ENCODE results near the gene CDC27.
"Not testable (repeated sequence)": the region's sequence is repeated elsewhere in the genome, so short reads cannot be mapped to it uniquely, and the experiment has no call there.

Gene CDC27, protein sequence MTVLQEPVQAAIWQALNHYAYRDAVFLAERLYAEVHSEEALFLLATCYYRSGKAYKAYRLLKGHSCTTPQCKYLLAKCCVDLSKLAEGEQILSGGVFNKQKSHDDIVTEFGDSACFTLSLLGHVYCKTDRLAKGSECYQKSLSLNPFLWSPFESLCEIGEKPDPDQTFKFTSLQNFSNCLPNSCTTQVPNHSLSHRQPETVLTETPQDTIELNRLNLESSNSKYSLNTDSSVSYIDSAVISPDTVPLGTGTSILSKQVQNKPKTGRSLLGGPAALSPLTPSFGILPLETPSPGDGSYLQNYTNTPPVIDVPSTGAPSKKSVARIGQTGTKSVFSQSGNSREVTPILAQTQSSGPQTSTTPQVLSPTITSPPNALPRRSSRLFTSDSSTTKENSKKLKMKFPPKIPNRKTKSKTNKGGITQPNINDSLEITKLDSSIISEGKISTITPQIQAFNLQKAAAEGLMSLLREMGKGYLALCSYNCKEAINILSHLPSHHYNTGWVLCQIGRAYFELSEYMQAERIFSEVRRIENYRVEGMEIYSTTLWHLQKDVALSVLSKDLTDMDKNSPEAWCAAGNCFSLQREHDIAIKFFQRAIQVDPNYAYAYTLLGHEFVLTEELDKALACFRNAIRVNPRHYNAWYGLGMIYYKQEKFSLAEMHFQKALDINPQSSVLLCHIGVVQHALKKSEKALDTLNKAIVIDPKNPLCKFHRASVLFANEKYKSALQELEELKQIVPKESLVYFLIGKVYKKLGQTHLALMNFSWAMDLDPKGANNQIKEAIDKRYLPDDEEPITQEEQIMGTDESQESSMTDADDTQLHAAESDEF

DNA sequence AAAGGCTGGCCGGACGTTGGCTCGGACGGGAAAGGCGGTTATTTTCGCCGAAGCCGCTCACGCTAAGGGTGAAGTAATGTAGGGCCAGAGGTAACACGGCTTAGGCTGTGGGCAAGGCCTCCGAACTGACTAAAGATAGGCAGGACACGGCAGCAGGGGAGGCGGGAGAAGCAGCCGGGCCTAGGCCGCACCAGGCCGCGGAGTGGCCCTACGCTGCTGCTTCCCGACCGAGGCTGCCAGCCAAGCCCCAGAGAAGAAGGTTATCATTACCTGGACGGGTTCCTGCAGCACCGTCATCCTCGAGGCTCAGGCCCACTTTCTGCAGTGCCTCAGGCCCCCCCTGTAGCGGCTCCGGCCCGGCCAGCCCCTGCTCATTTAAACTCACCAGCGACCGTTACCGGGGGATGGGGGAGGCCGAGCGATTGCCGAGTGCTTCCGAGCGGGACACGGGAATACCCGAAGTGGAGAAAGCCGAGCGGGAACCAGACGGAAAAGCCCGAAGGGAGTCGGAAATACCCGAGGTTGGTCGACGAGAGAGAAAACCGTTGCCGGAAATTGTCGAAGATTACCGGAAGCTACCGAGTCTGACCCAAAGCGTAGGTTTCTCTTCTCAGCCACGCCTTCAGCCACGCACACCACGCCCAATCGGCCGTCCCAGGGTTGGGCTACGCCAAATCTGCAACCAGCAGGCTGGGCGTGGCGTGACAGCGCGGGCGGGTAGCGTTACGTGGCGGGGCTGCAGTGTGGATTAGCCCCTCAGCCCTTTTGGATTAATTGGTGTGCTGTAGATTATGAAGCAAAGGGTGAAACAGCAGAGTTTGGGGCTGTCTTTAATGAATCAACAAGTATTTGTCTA lies at the start of gene CDC27:
TSS of gene CDC27 (minus strand) at position 420 of the 856 bp plus-strand sequence. CDS start at position 297, 123 bp downstream.
- peak; percentile 98 for DNase-seq (ENCODE audit: low read depth)

DNA sequence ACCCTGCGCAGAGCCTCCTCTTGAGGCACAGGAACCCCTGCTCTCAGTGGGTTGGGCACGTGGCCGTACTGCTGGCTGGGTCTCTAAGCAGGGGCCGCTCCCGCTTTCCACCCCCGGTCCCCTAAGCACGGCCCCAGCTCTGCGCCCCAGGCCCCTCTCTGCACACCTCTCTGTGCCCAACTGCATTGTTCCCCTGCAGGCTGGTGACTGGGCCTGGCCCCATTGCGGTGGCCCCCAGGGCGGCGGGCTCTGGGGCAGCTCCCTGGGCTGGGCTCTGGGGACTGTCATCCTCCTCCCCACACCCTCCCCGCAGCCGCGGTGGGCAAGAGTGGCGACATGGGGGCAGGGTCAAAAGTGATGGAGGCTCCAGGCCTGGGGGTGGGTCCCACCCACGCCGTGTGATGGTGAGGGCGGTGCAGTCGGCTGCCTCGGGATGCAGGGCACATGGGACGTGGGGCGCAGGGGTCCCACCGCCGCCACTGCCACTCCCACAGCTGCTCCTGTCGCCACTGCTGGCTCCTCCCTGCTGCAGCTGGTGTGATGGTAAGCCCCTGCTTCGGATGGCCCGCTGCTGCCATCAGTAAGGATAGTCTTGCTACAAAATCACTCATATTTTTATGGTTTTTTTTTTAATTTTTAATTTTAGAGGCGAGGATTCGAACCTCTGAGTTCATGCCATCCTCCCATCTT lies 49.4 kb upstream of the CDC27 start:
- DNase-seq (ENCODE audit: low read depth): no peak

DNA sequence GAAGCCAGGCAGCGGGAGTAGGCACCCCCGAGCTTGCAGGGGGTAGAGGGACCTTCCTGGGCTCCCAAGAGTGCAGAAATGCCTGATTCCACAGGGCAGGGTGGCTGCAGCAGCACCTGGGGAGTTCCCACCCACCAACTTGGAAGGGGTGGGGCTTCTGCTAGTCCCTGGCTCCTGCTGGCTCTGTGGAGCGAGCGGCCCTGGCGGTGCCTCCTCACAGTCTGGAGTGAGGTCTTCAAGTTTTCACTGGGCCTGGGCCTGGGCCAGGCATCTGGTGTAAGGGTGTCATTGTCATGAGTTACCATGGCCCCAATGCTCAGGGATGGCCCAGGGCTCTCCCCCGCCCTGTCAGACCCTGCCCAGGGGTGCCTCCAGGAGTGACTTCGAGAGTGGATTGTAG lies 48.7 kb upstream of the CDC27 start:
- no peak for DNase-seq (ENCODE audit: low read depth)

DNA sequence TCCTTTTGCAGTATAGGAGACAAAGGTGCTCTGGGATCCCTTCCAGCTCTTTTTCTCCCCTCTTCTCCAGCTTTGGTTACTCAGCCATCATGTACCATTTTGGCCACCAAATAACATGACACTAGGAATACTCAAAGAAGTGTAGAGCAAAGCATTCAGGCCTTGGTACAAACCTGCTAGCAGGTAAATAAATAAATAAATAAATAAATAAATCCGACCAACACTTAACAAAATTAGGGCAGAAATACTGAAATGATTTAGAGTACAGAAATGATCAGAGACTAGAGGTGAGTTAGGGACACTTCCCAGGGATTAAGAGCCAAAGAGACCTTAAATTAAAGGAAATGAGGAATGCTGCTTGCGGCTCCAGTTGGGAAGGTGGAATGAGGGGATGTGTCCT lies 46.8 kb upstream of the CDC27 start:
- DNase-seq (ENCODE audit: low read depth): no peak

DNA sequence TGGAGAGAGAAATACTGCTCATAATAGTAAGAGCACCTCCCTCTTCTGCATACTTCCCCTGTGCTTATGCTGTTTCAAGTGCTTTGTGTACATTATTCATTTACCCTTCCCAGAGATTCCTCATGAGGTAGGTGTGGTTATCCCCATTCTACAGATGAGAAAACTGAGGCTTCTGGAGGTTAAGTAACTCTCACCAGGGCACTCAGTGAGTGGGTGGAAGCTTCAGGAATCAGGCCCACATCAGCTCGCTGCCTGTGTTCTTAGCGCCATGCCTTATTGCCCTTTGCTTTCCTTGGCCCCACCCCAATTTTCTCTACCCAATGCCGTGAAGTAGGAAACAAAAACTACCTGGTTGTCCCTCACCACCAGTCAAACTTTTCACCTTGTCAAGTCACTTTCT lies 46.4 kb upstream of the CDC27 start:
- no peak for DNase-seq (ENCODE audit: low read depth)

DNA sequence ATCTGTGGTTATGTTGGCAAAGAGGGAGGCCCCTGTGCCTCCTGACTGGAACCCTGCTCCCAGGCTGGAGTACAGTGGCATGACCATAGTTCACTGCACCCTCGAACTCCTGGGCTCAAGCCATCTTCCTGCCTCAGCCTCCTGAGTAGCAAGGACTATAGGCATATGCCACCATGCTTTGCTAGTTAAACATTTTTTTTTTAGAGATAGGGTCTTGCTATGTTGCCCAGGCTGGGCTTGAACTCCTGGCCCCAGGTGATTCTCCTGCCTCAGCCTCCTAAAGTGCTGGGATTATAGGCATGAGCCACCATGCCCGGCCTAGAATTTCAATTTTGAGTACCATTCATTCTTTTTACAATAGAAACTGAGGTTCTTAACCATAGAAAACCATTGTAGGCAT lies 43.4 kb upstream of the CDC27 start:
- DNase-seq (ENCODE audit: low read depth): no peak

DNA sequence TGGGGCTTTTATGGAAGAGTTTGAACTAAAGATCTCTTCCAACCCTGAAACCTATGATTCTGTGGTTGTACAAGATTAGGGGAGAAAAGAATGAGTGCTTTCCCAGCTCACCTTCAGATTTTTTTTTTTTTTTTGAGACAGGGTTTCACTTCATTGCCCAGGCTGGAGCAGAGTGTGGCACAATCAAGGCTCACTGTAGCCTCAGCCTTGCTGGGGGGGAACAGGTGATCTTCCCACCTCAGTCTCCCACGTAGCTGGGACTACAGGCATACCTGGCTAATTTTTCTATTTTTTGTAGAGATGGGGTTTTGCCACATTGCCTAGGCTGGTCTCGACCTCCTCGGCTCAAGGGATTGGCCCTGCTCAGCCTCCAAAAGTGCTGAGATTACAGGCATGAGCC lies 42.8 kb upstream of the CDC27 start:
- no peak for DNase-seq (ENCODE audit: low read depth)

DNA sequence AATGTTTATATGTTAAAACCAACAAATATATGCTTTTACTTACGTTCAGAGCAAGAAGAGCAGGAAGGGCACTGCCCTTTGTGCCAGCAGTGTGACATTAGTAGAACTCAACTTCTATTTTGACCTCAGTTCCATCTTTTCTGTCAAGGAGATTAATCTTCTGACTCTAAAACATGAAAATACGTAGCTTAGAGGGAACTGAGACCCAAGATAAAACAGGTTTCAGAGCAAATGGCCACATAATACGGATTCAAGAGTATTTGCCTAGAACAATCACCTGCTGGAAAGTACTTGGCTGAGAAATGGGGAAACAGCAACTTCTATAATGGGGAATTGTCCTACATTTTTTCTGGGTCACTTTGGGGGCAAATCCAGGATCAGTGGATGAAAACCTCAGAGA lies 42.2 kb upstream of the CDC27 start:
- DNase-seq (ENCODE audit: low read depth): no peak

DNA sequence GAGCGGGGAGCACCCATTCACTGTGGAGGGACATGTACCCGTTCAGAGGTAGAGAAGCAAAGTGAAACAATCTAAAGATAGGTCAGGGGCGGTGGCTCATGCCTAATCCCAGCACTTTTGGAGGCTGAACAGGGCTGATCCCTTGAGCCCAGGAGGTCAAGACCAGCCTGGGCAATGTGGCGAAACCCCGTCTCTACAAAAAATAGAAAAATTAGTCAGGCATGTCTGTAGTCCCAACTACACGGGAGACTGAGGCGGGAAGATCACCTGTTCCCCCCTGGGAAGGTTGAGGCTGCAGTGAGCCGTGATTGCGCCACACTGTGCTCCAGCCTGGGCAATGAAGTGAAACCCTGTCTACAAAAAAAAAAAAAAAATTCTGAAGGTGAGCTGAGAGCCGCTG lies 41.8 kb upstream of the CDC27 start:
- DNase-seq (ENCODE audit: low read depth): no peak

DNA sequence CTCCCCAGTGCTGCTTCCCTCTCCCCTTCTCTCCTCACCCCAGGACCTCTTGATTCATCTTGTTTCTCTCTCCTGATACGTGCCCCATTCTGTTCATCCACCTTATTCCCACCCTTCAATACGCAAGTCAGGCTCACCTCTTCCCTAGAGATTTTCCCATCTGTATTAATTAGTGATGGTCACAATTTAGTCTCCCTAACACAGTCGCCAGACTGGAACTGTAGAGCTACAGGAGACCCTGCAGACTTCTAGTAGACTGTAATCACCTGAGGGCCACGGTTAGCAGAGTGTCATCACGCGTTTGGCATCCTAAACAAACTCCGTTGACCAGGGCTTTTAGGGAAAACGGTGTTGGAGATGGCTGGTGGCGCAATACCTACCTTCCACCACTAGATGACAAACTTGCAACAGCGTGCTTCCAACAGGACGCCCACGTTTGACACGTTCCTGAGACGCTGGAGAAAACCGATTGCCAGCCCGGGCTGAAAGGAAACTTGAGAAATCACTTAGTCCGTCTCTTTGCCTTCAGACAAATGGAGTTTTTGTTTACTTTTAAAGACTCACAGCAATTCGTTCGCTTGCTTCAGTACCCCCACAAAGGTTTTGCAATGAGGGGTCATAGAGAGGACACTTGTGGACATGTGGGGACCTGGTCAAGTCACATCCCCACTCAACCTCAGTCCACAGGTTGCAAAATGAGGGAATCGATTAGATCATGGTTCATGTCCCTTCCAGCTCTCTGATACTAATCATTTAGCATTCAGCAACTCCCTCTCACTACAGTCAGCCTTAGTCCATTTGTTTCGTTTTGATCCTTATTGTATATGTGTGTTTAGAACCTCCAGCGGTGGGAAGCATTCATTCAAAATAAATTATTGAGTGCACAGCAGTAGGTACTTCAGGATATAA lies 40.7 kb upstream of the CDC27 start:
- DNase-seq (ENCODE audit: low read depth): peak; percentile 89

DNA sequence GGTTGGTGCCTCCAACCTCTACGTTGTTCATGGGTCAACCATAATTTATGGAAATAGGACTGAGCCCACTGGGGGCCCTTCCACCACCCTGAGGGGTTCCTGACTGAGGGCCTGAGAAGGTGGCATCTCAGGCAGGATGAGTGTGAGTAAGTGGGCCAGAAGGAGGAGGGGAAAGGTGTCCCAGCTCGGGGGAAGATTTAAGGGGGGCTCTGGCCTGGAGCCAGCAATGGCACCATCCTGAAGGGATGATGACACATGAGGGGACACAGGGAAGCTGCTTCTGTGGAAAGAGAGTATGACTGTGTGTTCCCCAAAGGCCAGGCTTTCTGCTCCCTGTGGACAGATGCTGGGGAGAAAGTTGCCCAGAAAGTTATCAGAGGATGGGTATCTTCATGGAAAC lies 38.8 kb upstream of the CDC27 start:
- no peak for DNase-seq (ENCODE audit: low read depth)

DNA sequence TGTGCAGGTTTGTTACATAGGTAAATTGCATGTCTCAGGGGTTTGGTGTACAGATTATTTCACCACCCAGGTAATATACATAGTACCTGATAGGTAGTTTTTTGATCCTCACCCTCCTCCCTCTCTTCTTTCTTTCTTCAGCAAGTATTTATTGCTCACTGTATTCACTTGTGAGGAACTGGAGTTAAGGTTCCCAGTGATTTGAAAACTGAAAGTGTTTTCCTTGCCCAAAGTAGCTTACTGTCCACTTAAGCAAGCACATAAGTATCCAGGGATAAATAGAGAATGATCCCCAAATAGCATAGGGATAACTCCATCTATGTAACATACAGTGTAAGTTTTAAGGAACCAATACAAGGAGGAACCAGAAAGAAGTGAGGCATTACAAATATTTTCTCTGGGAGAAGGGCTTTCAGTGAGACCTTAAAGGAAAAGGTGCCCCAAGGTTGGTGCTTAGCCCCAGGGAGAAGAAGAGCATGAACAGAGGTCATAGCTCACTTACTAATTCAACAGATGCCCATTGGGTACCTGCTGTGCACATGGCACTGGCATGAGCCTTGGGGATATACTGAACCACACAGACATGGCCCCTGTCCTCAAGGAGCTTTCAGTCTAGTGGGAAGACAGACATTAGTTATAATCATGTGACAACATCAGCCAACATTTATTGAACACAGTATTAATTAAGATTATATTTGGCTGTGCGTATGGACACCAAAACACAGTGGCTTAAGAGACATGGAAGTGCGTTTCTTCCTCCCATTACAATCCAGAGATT lies 37.0 kb upstream of the CDC27 start:
- no peak for DNase-seq (ENCODE audit: low read depth)

DNA sequence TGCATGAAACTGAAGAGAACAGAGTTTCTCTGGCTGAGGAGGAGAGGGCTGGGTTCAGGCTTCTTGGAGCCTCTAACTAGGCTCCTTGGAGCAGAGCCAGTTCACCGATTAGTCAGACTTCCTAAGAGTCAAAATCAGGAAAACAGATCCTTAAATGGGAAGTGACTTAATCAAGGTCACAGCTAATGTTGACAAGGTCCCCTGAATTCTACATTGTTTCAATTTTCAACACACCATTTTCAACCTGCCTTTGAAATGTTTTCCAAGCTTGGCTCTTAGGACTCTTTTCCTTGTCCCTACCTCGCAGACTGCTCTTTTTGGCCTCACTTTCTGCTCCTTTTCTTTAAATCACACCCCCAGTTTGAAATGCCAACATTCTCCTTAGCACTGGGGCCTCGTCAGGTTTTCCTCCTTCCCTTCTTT lies 36.4 kb upstream of the CDC27 start:
- peak; percentile 89 for DNase-seq (ENCODE audit: low read depth)

DNA sequence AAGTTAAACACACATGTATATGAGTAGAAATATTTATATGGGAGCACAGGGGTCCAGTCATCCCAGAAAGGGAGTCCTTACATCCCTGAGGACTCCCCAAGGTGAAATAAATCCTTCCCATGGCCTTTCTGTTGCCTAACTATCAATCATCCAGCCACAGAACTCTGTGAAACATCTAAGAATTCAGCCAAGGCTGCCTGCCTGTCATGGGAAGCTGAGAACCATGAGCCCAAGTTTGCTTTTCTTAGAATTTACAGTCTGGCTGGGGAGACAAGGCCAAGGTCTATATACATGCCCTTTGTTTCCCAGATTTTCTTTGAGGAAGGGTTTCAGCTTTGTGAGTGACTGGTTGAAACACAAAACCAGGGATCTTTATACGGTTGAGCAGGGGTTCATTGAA lies 35.9 kb upstream of the CDC27 start:
- DNase-seq (ENCODE audit: low read depth): no peak

DNA sequence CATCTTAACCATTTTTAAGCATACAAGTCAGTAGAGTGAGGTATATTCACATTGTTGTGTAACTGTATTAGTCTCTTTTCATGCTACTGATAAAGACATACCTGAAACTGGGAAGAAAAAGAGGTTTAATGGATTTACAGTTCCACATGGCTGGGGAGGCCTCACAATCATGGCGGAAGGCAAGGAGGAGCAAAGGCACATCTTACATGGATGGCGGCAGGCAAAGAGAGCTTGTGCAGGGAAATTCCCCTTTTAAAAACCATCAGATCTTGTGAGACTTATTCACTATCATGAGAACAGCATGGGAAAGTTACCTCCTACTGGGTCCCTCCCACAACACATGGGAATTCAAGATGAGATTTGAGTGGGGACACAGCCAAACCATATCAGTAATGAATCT lies 35.0 kb upstream of the CDC27 start:
- DNase-seq (ENCODE audit: low read depth): not testable (repeated sequence)

DNA sequence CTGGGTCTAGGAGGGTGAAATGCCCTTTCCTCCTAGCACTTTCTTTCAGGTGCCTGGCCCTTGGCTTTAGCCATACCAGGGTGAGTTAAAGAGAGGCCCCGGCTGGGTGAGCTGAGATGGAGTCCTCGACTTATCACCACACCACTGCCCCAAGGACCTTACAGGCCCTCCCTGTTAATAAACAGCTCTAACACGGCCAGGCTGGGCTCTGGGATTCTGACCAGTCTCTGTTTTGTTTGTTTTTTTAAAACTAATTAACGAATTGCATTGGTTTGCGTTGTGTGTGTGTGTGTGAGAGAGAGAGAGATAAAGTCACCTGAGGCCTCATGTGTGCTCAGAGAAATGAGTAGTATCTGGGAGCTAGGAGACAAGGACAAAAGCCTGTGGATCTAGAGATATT lies 34.4 kb upstream of the CDC27 start:
- no peak for DNase-seq (ENCODE audit: low read depth)

DNA sequence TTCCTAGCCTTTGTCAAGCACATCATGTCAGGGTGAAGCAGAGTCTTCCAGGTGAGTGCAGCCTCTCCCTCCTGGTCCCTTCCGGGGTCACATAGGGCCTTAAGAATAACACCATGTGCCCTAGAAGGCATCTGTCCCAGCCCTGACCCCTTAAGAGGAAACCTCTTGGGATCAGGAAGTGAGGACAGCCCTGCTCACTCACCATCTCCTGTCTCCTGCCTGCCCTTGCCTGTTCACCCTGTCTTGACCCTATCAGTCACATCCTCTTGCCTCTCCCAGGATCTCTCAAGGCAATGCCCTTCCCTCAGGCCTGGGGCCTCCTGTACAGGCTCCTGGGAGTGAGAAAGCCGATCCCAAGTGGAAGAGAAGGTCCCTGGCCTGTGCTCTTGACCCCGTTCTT lies 33.9 kb upstream of the CDC27 start:
- no peak for DNase-seq (ENCODE audit: low read depth)

DNA sequence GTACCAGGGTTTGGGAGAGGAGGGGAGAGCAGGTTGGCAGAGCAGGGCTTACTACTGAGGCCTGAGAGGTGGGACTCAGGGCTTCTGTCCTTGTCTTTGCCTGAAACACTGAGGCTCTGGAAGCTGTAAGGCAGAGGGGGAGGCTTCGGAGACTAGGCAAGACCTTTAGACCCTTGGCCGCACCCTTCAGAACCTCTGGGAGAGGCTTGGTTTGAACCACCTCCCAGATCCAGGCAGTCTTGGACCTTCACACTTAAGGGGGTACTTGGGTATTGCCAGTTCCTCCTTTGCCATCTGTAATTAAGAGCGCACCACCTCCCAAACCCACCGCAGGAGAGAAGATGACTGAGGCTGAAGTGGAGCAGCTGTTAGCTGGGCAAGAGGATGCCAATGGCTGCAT lies 33.0 kb upstream of the CDC27 start:
- DNase-seq (ENCODE audit: low read depth): no peak

DNA sequence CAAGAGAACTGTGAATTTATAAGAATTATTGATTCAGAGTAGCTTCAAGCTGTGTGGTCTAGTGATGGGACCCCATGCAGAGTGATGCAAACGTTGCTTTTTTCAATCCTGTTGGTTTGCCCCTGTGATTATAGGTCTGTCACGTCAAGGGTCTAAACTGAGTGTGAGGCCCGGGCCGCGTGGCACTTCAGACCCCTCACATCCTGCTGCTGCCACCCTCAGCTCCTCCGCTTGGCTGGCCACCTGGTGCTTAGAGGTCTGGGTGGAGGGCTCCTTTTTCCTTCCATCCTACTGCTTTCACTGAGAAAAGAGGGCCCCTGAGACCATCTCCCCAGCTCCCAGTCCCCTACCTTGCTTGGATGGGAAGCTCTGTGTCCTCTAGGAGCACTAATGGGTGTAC lies 32.1 kb upstream of the CDC27 start:
- DNase-seq (ENCODE audit: low read depth): no peak

DNA sequence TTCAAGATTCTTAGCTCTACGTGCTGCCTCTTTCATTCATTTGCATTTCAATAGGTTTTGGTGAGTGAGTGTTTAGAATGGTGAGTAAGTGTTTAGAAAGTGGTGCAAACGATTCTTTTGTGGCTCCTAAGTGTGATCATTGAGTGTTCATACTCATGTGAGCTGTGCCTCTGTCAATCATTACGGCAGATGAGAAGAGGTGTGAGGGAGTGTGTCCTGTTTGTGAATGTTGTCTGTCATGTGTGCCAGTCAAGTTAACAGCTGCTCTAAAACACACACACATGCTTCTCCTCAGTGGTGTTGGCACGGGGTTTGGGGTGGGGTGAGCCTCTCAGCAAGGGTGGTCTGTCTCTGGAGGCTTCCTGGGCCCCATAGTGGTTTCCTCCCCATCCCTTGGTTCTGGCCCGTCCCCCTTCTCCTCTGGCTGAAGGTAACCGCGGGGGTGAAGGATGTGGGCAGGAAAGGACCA lies 31.5 kb upstream of the CDC27 start:
- no peak for DNase-seq (ENCODE audit: low read depth)
